NCI-H2171 (cell line): ENCODE measurements around the gene OOSP4B.
"Not testable (repeated sequence)": the region's sequence is repeated elsewhere in the genome, so short reads cannot be mapped to it uniquely, and the experiment has no call there.

Experiments used
- DNase-seq: peaks from one replicate; lab custom pipeline; 2025; lab: John Stamatoyannopoulos, UW

The OOSP4B gene

DNA sequence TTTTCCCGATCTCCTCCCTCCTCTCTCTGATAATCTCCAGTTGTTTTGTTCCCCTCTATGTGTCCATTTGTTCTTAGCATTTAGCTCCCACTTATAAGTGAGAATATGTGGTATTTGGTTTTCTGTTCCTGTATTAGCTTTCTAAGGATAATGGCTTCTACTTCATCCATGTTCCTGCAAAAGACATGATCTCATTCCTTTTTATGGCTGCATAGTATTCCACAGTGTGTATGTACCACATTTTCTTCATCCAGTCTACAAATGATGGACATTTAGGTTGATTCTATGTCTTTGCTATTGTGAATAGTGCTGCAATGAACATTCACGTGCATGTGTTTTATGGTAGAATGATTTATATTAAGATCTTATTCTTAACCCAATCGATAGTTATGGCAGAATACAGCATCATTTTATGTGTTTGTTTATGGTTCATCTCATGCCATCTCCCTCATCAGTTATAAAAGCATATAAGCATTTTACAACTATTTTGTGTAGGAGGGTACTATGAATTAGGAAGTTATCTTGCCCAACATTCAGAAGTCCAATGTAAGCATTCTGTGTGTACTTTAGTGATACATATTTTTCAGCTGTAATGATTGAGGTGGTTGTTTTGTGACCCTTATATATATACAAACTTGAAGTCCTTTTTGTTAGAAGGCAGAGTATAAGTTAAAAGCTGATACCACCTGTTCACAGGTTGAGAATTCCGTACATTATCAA is 42.7 kb downstream of the OOSP4B start:
- DNase-seq: no peak

- no peak for DNase-seq
Observed at GRCh38 chr11:60064111-60064510, 47.1 kb downstream of the OOSP4B start.

DNA sequence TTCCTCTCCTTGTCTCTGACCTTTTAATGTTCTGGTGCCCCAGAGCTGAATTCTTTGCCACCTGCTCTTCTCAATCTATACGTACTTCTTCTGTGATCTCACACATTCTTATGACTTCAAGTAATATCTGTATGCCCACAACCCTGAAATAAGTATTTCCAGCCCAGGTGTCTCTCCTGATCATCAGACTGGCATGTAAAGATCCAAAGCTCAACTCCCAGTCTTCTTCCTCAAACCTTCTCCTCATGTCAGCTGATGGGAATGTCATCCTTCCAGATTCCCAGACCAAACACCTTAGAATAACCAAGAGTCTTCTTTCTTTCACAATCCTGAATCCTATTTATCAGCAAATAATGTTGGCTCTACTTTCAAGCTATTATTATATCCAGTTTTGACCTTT is 48.8 kb downstream of the OOSP4B start:
- DNase-seq: no peak

- no peak for DNase-seq
Observed at GRCh38 chr11:60069450-60069849, 52.5 kb downstream of the OOSP4B start.

DNA sequence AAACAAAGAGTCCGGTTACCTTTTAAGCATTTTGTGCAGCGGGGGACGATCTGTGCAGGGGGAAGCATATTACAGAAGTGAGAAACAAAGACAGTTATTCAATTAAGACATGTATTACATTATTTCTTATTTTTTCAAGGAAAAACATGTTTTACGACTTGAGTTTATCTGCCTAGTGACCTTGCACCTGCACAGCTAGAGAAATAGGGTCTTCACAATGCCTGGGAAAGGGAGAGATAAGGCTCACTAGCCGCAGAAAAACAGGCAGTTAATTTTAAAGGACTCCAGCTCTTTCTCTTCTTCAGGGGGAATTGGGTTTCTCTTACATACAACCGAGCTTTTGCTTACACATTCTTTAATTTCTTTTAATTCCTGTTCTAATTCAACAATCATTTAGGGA is 54.7 kb downstream of the OOSP4B start:
- not testable (repeated sequence) for DNase-seq

GRCh38 chr11:60077216-60077817 is 60.3 kb downstream of the OOSP4B start:
- no peak for DNase-seq

GRCh38 chr11:60077981-60078380 is 61.0 kb downstream of the OOSP4B start:
- DNase-seq: no peak

DNA sequence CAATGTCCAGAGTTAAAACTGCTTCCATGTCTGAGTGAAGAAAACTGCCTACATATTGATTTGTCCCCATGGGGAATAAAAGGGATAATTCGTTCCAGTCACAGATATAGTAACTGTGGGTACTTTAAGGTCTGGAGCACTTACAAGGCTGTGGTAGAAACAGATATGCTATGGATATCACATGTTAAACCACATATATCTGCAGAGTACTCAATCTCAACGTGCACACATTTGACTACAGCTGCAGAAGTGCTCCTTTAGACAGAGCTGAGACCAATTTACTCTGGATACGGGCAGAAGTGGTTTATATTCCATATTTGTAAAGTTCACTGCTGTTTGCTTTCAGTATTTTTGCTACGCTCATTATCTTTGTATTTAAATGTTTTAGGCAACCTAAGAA is 61.8 kb downstream of the OOSP4B start:
- DNase-seq: no peak

DNA sequence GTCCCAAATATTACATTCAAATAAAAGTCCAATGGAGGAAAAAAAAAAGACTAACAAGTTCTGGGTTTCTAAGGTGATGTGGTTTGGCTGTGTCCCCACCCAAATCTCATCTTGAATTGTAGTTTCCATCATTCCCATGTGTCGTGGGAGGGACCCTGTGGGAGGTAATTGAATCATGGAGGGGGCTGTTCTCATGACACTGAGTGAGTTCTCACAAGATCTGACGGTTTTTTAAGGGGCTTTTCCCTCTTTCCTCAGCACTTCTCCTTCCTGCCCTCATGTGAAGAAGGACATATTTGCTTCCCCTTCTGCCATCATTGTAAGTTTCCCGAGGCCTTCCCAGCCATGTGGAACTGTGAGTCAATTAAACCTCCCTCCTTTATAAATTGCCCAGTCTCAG is 63.6 kb downstream of the OOSP4B start:
- DNase-seq: no peak
